DMS 273 (cell line): ENCODE results near the gene STOX2.

Experiments
- DNase-seq: peaks from one replicate; lab custom pipeline; 2025; ENCODE audit not compliant: unreplicated experiment; lab: John Stamatoyannopoulos, UW

Gene STOX2, protein sequence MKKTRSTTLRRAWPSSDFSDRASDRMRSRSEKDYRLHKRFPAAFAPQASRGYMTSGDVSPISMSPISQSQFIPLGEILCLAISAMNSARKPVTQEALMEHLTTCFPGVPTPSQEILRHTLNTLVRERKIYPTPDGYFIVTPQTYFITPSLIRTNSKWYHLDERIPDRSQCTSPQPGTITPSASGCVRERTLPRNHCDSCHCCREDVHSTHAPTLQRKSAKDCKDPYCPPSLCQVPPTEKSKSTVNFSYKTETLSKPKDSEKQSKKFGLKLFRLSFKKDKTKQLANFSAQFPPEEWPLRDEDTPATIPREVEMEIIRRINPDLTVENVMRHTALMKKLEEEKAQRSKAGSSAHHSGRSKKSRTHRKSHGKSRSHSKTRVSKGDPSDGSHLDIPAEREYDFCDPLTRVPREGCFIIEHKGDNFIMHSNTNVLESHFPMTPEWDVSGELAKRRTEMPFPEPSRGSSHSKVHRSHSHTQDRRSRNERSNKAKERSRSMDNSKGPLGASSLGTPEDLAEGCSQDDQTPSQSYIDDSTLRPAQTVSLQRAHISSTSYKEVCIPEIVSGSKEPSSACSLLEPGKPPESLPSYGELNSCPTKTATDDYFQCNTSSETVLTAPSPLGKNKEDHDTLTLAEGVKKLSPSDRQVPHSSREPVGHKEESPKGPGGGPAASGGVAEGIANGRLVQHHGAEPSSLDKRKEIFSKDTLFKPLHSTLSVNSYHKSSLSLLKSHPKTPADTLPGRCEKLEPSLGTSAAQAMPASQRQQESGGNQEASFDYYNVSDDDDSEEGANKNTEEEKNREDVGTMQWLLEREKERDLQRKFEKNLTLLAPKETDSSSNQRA (N-terminal part only)

GRCh38 chr4:183905081-183905592 is at the start of gene STOX2:
Gene STOX2 (plus strand): TSS chr4:183905307. CDS start chr4:183906791, 1,484 bp downstream.
- peak; percentile 89 for DNase-seq

- no peak for DNase-seq
Observed at GRCh38 chr4:183855323-183856190, 49.5 kb upstream of the STOX2 start.

GRCh38 chr4:183857040-183857439 is 48.1 kb upstream of the STOX2 start:
- no peak for DNase-seq

GRCh38 chr4:183858011-183858615 is 47.0 kb upstream of the STOX2 start:
- DNase-seq, result no peak

DNA sequence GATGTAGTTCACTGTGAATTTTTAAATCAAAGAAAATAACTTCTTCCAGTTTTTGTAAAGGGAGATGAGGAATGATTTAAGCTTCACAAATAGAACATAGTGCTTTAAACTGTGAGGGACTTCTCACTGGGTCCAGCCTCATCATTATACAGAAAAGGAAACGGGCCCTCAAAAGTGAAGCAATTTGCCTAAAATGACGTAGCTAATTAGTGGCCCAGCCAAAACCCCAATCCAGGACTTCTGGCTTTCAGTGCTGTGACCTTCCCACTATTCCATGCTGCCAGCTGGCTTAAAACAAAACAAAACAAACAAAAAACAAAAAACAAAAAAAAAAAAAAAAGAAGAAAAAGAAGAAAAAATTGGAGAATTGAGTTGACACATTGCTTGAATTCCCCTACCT is 45.0 kb upstream of the STOX2 start:
- DNase-seq, result no peak

- peak; percentile 18 for DNase-seq
Observed at GRCh38 chr4:183860731-183861130, 44.4 kb upstream of the STOX2 start.

DNA sequence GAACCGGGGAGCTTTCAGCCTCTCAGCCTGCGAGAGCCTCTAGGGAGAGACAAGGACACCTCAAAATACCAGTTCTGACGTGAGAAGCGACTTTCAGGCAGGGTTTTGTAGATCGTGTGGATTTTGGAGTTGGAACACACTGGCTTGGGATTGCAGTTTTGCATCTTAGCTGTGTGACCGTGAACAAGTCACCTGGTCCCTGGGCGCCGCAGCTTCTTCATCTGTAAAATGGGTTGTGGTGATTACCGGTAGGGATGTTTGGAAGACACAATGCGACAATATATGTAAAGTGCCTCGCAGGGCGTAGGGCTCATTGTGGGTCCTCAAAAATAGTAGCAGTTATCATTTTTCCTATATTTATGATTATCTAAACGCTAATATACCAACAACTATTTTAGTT is 43.7 kb upstream of the STOX2 start:
- no peak for DNase-seq

GRCh38 chr4:183863155-183863825 is 41.8 kb upstream of the STOX2 start:
- DNase-seq, result no peak

DNA sequence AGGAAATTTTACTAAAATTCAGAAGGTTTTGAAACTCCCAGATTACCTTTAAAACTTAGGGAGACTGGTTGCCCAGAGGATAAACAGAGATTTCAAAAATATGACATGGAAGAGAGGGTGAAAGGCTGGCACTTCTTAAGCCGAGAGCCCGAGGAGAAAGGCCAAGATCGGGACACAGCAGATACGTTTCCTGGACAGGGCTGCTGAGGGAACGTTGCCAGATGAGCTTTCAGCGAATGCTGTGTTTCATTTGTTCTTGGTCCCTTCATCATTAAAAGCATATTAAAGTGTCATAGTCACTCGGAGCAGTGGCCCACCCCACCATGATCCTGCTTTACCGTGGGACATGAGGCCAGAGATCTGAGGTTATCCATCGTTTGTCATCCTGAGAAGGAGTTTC is 37.9 kb upstream of the STOX2 start:
- no peak for DNase-seq

DNA sequence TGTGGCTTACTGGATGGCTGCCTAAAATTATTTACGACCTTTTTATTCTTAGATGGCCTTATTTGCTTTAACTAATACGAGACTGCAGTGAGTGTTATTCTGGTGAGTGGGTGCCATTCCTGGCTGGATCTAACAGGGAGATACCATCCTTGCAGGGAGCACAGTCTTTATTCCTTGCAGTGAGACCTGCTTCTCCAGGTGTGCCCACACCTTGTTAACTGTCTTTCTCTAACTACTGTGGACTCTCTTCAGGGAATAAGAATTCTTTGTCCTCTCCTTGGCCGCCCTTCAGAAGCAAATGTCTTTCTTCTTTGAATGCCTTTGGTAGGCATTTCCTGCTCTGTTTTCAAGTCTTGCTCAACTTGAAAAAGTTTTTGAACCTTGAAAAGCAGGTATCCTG is 34.1 kb upstream of the STOX2 start:
- DNase-seq, result no peak

- DNase-seq, result no peak
Observed at GRCh38 chr4:183871581-183871980, 33.5 kb upstream of the STOX2 start.

GRCh38 chr4:183872531-183872930 is 32.6 kb upstream of the STOX2 start:
- DNase-seq, result peak; percentile 65

DNA sequence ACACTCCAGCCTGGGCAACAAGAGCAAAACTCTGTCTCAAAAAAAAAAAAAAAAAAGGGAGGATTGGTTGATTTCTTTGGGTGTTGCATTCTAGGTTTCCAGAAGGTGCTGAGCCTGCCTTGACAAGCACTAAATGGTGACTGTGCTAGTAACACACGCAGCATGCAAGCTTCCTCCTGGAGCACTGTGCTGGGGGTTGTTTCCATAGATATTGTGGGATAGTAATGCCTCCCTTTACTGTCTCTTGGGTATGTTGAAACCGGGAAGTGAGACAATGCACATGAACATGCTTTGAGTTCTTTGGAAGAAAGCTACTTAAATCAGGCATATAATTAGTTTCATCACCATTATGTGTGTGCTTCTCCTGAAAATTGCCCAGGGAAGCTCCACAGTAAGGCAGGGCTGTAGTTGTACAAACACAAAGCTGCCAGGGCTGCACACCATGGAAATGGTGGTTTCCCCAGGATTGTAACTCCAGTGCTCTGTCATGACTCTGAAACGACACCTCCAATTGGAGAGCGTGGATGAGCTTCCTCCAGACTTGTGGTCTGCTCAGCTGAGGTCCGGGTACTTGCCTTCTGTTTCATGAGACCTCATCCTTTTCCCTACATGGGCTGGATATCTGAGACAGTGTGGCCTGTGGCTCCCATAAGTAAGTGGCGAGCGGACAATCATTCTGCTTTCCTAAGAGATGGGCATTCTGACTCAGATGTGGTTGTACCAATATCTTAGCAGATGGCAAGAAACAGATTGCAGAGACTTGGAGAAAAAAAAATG is 31.5 kb upstream of the STOX2 start:
- DNase-seq, result peak; percentile 52

DNA sequence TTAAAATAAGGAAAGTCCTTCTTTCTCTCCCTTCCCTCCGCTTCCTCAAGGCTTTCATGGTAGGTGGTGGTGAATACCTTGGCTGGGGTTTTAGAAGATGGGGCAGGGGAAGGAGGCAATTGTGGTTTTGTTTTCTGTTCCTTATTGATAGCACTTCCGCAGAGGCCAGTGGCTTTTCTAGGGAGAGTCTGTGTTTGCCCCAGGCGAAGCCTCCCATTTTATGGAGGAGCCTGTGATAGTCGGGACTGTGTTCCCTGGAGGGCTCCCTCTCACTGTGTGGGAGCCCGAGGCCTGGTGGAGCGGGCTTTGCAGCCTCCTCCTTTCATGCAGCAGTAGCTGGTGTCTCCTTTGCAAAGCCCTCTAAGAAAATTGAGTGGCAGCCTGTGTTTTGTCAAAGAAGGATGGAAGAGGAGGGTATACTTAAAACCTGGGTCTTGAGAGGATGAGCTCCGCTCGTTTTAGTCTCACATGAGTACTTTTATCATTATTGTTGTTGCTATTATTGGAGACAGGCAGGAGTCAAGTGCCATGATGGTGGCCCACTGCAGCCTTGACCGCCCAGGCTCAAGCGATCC is 29.8 kb upstream of the STOX2 start:
- DNase-seq, result peak; percentile 5

DNA sequence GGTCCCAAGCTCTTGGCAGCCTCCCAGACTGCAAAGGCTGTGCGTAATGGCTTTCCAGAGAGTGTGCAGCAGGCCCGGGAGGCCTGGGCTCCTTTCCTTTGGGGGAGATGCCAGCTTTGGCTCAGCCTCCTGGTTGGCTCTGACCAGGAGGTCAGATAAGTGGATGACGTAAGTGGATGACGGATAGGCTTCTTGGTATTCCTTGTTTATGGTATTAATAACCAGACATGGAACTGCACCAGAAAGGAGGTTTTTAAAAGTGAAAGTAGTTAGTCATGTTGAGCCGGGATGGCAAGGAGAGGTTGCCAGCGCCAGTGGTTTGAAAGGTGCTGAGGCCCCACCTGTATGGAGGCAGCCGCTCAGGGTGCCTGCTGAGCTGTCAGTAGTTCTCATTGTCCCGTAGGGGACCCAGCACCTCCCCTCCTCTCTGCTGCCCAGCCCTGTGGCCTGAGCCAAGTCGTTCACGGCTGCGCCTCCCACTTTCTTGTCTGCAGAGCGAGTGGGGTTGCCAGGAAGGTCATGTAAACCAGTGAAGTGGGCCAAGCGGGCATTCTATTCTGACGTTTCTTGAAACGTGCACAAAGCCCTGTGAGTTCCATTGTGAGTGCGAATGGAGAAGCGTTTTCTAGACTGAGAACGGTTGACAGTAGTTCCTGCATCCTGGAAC is 28.7 kb upstream of the STOX2 start:
- DNase-seq, result peak; percentile 91

GRCh38 chr4:183878251-183878970 is 26.7 kb upstream of the STOX2 start:
- no peak for DNase-seq

GRCh38 chr4:183885205-183885720 is 19.8 kb upstream of the STOX2 start:
- DNase-seq, result no peak
